H9 (cell line): ENCODE data around the gene ACOT11. TPM values are rescaled to one million over a fixed set of nuclear protein-coding genes. Genes with fewer than 3 reads are reported as not detected.

Experiments
- DNase-seq: peaks from one replicate; pipeline ENCODE4 v3.0.0-alpha.2; 2017
- H2AFZ ChIP-seq: one replicate; pipeline ENCODE4 v1.6.1; 2013; ENCODE audit warnings: mild to moderate bottlenecking, low read length, control low read depth, moderate library complexity
- H2AK5ac ChIP-seq: 2 replicates; pipeline ENCODE4 v1.6.1; 2013; ENCODE audit warnings: low read length, control low read depth, mixed read lengths; ENCODE audit not compliant: insufficient read length
- H2BK120ac ChIP-seq: one replicate; pipeline ENCODE4 v1.6.1; 2013; ENCODE audit warnings: low read depth, mild to moderate bottlenecking, low read length, control low read depth, inconsistent platforms; ENCODE audit not compliant: poor library complexity, severe bottlenecking
- H2BK12ac ChIP-seq: 2 replicates; pipeline ENCODE4 v1.6.1; 2013; ENCODE audit warnings: low read length, control low read depth, mixed read lengths, low read depth; ENCODE audit not compliant: insufficient read length
- H2BK15ac ChIP-seq: 2 replicates; pipeline ENCODE4 v1.6.1; 2013; ENCODE audit warnings: low read depth, low read length, control low read depth
- H2BK20ac ChIP-seq: one replicate; pipeline ENCODE4 v1.6.1; 2013; ENCODE audit warnings: low read depth, mild to moderate bottlenecking, low read length, control low read depth, inconsistent platforms; ENCODE audit not compliant: poor library complexity, severe bottlenecking
- H2BK5ac ChIP-seq: 2 replicates; pipeline ENCODE4 v1.6.1; 2013; ENCODE audit warnings: low read length, control low read depth, mixed read lengths; ENCODE audit not compliant: insufficient read length
- H3K14ac ChIP-seq: 2 replicates; pipeline ENCODE4 v1.6.1; 2013; ENCODE audit warnings: low read length, control low read depth; ENCODE audit not compliant: insufficient read depth
- H3K18ac ChIP-seq: 2 replicates; pipeline ENCODE4 v1.6.1; 2013; ENCODE audit warnings: low read depth, mild to moderate bottlenecking, mixed read lengths, low read length, control low read depth; ENCODE audit not compliant: insufficient read length
- H3K23ac ChIP-seq: 2 replicates; pipeline ENCODE4 v1.6.1; 2013; ENCODE audit warnings: low read length, control low read depth, mixed read lengths, low read depth; ENCODE audit not compliant: insufficient read length
- H3K23me2 ChIP-seq: 2 replicates; pipeline ENCODE4 v1.6.1; 2013; ENCODE audit warnings: low read depth, mild to moderate bottlenecking, mixed read lengths, low read length, control low read depth; ENCODE audit not compliant: insufficient read length, poor library complexity, severe bottlenecking
- H3K27ac ChIP-seq: 2 replicates; pipeline ENCODE4 v1.5.1; 2013; ENCODE audit warnings: low read length, control low read depth, mixed read lengths, low read depth; ENCODE audit not compliant: insufficient read length
- H3K27me3 ChIP-seq: 2 replicates; pipeline ENCODE4 v1.6.1; 2013; ENCODE audit warnings: low read length, control low read depth, inconsistent platforms; ENCODE audit not compliant: insufficient read depth
- H3K4ac ChIP-seq: 2 replicates; pipeline ENCODE4 v1.6.1; 2013; ENCODE audit warnings: low read depth, mild to moderate bottlenecking, control low read depth, inconsistent platforms, low read length, moderate library complexity
- H3K4me1 ChIP-seq: 2 replicates; pipeline ENCODE4 v1.6.1; 2013; ENCODE audit warnings: low read length, control low read depth, inconsistent platforms; ENCODE audit not compliant: insufficient read depth
- H3K4me2 ChIP-seq: 2 replicates; pipeline ENCODE4 v1.6.1; 2013; ENCODE audit warnings: low read length, control low read depth, mixed read lengths; ENCODE audit not compliant: insufficient read length, insufficient read depth
- H3K56ac ChIP-seq: 2 replicates; pipeline ENCODE4 v1.6.1; 2013; ENCODE audit warnings: low read depth, mild to moderate bottlenecking, mixed read lengths, low read length, control low read depth; ENCODE audit not compliant: insufficient read length
- H3K79me1 ChIP-seq: 2 replicates; pipeline ENCODE4 v1.6.1; 2013; ENCODE audit warnings: low read depth, mild to moderate bottlenecking, moderate library complexity, low read length, control low read depth, inconsistent platforms; ENCODE audit not compliant: insufficient read depth, poor library complexity, severe bottlenecking
- H3K79me2 ChIP-seq: 2 replicates; pipeline ENCODE4 v1.6.1; 2013; ENCODE audit warnings: low read length, control low read depth, inconsistent platforms; ENCODE audit not compliant: insufficient read depth
- H3K9ac ChIP-seq: 2 replicates; pipeline ENCODE4 v1.6.1; 2013; ENCODE audit warnings: low read length, control low read depth, mixed read lengths; ENCODE audit not compliant: insufficient read length; ENCODE audit errors: extremely low read depth
- H3K9me3 ChIP-seq: one replicate; pipeline ENCODE4 v1.6.1; 2013; ENCODE audit warnings: low read depth, low read length, inconsistent platforms; ENCODE audit not compliant: control insufficient read depth
- H3T11ph ChIP-seq: one replicate; pipeline ENCODE4 v1.6.1; 2013; ENCODE audit warnings: mild to moderate bottlenecking, low read length, control low read depth, inconsistent platforms
- H4K20me1 ChIP-seq: one replicate; pipeline ENCODE4 v1.6.1; 2013; ENCODE audit not compliant: control insufficient read depth, insufficient read length, insufficient read depth
- H4K5ac ChIP-seq: 2 replicates; pipeline ENCODE4 v1.6.1; 2013; ENCODE audit warnings: low read depth, mild to moderate bottlenecking, mixed read lengths, low read length, control low read depth; ENCODE audit not compliant: insufficient read length
- H4K8ac ChIP-seq: replicated peaks from 2 replicates; pipeline ENCODE4 v1.6.1; 2013; ENCODE audit warnings: low read length, control low read depth, mixed read lengths, low read depth; ENCODE audit not compliant: insufficient read length
- H4K91ac ChIP-seq: 2 replicates; pipeline ENCODE4 v1.6.1; 2013; ENCODE audit warnings: low read depth, mild to moderate bottlenecking, moderate library complexity, mixed read lengths, low read length, control low read depth; ENCODE audit not compliant: insufficient read length
- H3K27ac Mint-ChIP-seq, 3 experiments: 2 replicates in 2 of 3; 3 replicates in 1 of 3; pipeline ENCODE4 v1.8.0; 2020 to 2021; ENCODE audit warnings: mixed read lengths in 3 of 3, mild to moderate bottlenecking in 1 of 3, moderate library complexity in 1 of 3
- H3K27me3 Mint-ChIP-seq: 2 replicates; pipeline ENCODE4 v1.8.0; 2021; ENCODE audit warnings: low read depth, mild to moderate bottlenecking, moderate library complexity, mixed read lengths
- H3K36me3 Mint-ChIP-seq, 3 experiments: 2 replicates in 2 of 3; 3 replicates in 1 of 3; pipeline ENCODE4 v1.8.0; 2020 to 2021; ENCODE audit warnings: low read depth in 3 of 3, mixed read lengths in 3 of 3; ENCODE audit not compliant: insufficient read depth in 1 of 3
- H3K4me1 Mint-ChIP-seq, 2 experiments: 2 replicates each; pipeline ENCODE4 v1.8.0; 2020; ENCODE audit warnings: mixed read lengths in 2 of 2
- H3K4me3 Mint-ChIP-seq, 2 experiments: 2 replicates in 1 of 2; 3 replicates in 1 of 2; pipeline ENCODE4 v1.8.0; 2020 to 2021; ENCODE audit warnings: mild to moderate bottlenecking in 2 of 2, mixed read lengths in 2 of 2, moderate library complexity in 1 of 2
- H3K9me3 Mint-ChIP-seq, 2 experiments: 2 replicates in 1 of 2; 3 replicates in 1 of 2; pipeline ENCODE4 v1.8.0; 2020; ENCODE audit warnings: mild to moderate bottlenecking in 2 of 2, mixed read lengths in 2 of 2, moderate library complexity in 1 of 2
- WGBS: extraction: QIAGEN DNeasy Blood & Tissue Kit; methylation state at CpG from one replicate; pipeline ENCODE4 v1.1.7; 2013; ENCODE audit warnings: missing lambda C conversion rate, low lambda C conversion rate, mixed read lengths; ENCODE audit not compliant: insufficient read length; ENCODE audit errors: extremely low coverage; 5-methylcytosine and 5-hydroxymethylcytosine counted together
- total RNA-seq: library from RNA; stranded (reverse); gene quantifications from 2 replicates; pipeline ENCODE4 v1.2.1, GENCODE V29; 2021
- TF ChIP-seq, protein P1 (sequence below): fragments of 200-600 bp; sonication (generic); conservative IDR thresholded peaks from 3 replicates; pipeline ENCODE4 v1.8.0; 2021; ENCODE audit warnings: antibody characterized with exemption, mild to moderate bottlenecking

The ACOT11 gene
- total RNA-seq, 1 experiment from 2014 or later: 4.0 TPM

DNA sequence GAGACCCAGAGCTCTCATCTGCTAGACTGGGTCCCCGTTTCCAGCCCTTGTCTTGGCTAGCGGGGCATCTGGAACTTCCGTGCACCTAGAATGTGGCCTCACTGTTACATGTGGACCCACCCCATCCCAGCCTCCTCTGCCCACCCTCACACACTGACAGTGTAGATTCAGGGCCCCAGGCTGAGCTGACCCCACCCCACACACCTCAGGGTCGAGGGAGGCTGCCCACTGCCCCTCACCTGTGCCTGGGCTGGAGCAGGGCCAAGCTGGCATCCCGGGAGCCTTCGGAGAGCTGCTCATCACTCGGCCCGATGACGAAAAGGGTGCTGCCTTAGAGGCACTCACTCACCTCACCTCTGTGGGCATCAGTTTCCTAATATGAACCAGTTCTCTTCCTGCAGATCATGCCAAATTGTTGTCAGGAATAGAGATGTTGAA, 11.1 kb downstream of the ACOT11 start:
- H3K4me2 ChIP-seq: no peak overlapping the region
- no peak overlapping the region for H2BK12ac ChIP-seq
- H3K9me3 ChIP-seq: no peaks in the 10 kb centered on the region
- WGBS: no CpG with 5 or more reads among the region's 9 CpGs
- H3K36me3 Mint-ChIP-seq: peaks cover 0 to 7% (median 2%) of the 10 kb centered on the region in 3 experiments; a peak in 5 of 7 replicates
- no peak overlapping the region for H3K4ac ChIP-seq
- H4K8ac ChIP-seq: no peak overlapping the region
- no peak overlapping the region for H3K27ac Mint-ChIP-seq
- H3K56ac ChIP-seq: no peak overlapping the region
- no peak overlapping the region for H4K5ac ChIP-seq
- no peak overlapping the region for H3T11ph ChIP-seq
- no peak overlapping the region for H2AK5ac ChIP-seq
- H3K9ac ChIP-seq: no peak overlapping the region
- DNase-seq: no peak
- H3K23me2 ChIP-seq: no peaks in the 10 kb centered on the region
- H3K18ac ChIP-seq: no peak overlapping the region
- no peaks in the 10 kb centered on the region for H3K4me1 ChIP-seq
- H3K4me1 Mint-ChIP-seq: peaks cover 0 to 1% of the 10 kb centered on the region in 2 experiments; a peak in 1 of 4 replicates
- H2BK20ac ChIP-seq: no peak overlapping the region
- no peaks in the 10 kb centered on the region for H3K79me1 ChIP-seq
- H3K14ac ChIP-seq: no peak overlapping the region
- no peak overlapping the region for H4K91ac ChIP-seq
- no peaks in the 10 kb centered on the region for H3K79me2 ChIP-seq
- no peaks in the 10 kb centered on the region for H4K20me1 ChIP-seq
- H2BK120ac ChIP-seq: no peak overlapping the region
- H3K27ac ChIP-seq: no peak overlapping the region
- TF ChIP-seq, protein P1, sequence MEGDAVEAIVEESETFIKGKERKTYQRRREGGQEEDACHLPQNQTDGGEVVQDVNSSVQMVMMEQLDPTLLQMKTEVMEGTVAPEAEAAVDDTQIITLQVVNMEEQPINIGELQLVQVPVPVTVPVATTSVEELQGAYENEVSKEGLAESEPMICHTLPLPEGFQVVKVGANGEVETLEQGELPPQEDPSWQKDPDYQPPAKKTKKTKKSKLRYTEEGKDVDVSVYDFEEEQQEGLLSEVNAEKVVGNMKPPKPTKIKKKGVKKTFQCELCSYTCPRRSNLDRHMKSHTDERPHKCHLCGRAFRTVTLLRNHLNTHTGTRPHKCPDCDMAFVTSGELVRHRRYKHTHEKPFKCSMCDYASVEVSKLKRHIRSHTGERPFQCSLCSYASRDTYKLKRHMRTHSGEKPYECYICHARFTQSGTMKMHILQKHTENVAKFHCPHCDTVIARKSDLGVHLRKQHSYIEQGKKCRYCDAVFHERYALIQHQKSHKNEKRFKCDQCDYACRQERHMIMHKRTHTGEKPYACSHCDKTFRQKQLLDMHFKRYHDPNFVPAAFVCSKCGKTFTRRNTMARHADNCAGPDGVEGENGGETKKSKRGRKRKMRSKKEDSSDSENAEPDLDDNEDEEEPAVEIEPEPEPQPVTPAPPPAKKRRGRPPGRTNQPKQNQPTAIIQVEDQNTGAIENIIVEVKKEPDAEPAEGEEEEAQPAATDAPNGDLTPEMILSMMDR: no peak
- H3K27me3 Mint-ChIP-seq: no peaks in the 10 kb centered on the region; the same call in 1 of the 2 replicates
- H3K23ac ChIP-seq: no peak overlapping the region
- H2BK15ac ChIP-seq: no peak overlapping the region
- no peak overlapping the region for H2AFZ ChIP-seq
- peaks cover 13 to 15% of the 10 kb centered on the region in 2 experiments for H3K9me3 Mint-ChIP-seq
- no peak overlapping the region for H2BK5ac ChIP-seq
- H3K27me3 ChIP-seq: no peaks in the 10 kb centered on the region
- no peak overlapping the region for H3K4me3 Mint-ChIP-seq
